Osteoblast (primary cell): ENCODE data around the gene SYCP2. TPM values are rescaled to one million over a fixed set of nuclear protein-coding genes. Genes with fewer than 3 reads are reported as not detected.

ENCODE experiments used
- DNase-seq: peaks from one replicate; pipeline ENCODE4 v3.0.0; 2011; ENCODE audit warnings: low spot score, mixed read lengths; ENCODE audit not compliant: insufficient read length; ENCODE audit errors: missing footprints
- H2AFZ ChIP-seq: 2 replicates; pipeline ENCODE4 v1.6.0; 2011; ENCODE audit warnings: mild to moderate bottlenecking, low read length
- H3K27ac ChIP-seq: 2 replicates; pipeline ENCODE4 v1.5.1; 2011; ENCODE audit warnings: mild to moderate bottlenecking, low read depth, low read length, moderate library complexity
- H3K27me3 ChIP-seq: 2 replicates; pipeline ENCODE4 v1.6.0; 2012; ENCODE audit warnings: mild to moderate bottlenecking, control low read depth, inconsistent platforms, low read length, moderate library complexity; ENCODE audit not compliant: insufficient read depth
- H3K36me3 ChIP-seq: 2 replicates; pipeline ENCODE4 v1.5.1; 2011; ENCODE audit warnings: mild to moderate bottlenecking, low read length, control low read depth, moderate library complexity; ENCODE audit not compliant: insufficient read depth
- H3K4me1 ChIP-seq: 2 replicates; pipeline ENCODE4 v1.5.1; 2011; ENCODE audit warnings: mild to moderate bottlenecking, low read length, control low read depth, moderate library complexity; ENCODE audit not compliant: insufficient read depth
- H3K4me2 ChIP-seq: 2 replicates; pipeline ENCODE4 v1.6.0; 2011; ENCODE audit warnings: mild to moderate bottlenecking, low read length; ENCODE audit not compliant: insufficient read depth
- H3K4me3 ChIP-seq: fragments of 200-600 bp; sonication (generic); 3 replicates; pipeline ENCODE4 v1.5.1; 2012; ENCODE audit warnings: mild to moderate bottlenecking, low read length, inconsistent platforms; ENCODE audit not compliant: insufficient read depth
- H3K79me2 ChIP-seq: 2 replicates; pipeline ENCODE4 v1.6.0; 2012; ENCODE audit warnings: mild to moderate bottlenecking, low read length, control low read depth, inconsistent platforms; ENCODE audit not compliant: insufficient read depth
- H3K9me3 ChIP-seq: 2 replicates; pipeline ENCODE4 v1.5.1; 2011; ENCODE audit warnings: low read depth, low read length, control low read depth
- H4K20me1 ChIP-seq: 2 replicates; pipeline ENCODE4 v1.6.0; 2012; ENCODE audit warnings: mild to moderate bottlenecking, low read length, control low read depth; ENCODE audit not compliant: insufficient read depth
- CTCF ChIP-seq: IDR thresholded peaks from 2 replicates; pipeline ENCODE4 v1.5.1; 2011; ENCODE audit warnings: mild to moderate bottlenecking, low read depth, low read length, moderate library complexity; ENCODE audit errors: extremely low read depth
- total RNA-seq: library from RNA; depleted of rRNA; stranded (reverse); fragments of >200 nt; gene quantifications from 2 replicates; pipeline ENCODE4 v1.2.3, GENCODE V29; 2012

The SYCP2 gene
- total RNA-seq, 1 donor = 1.4 TPM

GRCh38 chr20:59825944-59826759 is 107.3 kb downstream of the SYCP2 start:
- peak; percentile 86 for DNase-seq
- no peak for TF ChIP-seq CTCF
- no peaks in the 10 kb centered on the region for H3K27me3 ChIP-seq

DNA sequence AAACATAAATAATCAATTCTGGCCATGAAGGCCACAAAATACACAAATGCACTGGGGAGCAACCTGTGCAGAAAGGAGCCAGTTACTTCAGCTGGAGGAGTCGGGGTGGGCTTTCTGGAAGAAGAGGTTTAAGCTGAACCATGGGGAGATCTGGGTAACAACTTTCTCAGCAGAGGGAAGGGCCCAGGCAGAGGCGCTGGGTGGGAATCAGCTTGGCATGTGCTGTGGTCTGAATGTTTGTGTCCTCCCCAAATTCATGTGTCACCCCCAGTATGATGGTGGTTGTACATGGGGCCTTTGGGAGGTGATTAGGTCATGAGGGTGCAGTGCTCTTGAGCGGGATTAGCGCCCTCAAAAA is 107.9 kb downstream of the SYCP2 start:
- H3K4me2 ChIP-seq = no peak overlapping the region

More at GRCh38 chr20:59825944-59826759, 107.3 kb downstream of the SYCP2 start:
- H3K27ac ChIP-seq = no peak overlapping the region
- no peaks in the 10 kb centered on the region for H4K20me1 ChIP-seq
- H3K36me3 ChIP-seq = no peaks in the 10 kb centered on the region
- no peaks in the 10 kb centered on the region for H3K9me3 ChIP-seq
- H3K4me3 ChIP-seq = no peak overlapping the region
- H2AFZ ChIP-seq = no peak overlapping the region
- no peak overlapping the region for H3K4me2 ChIP-seq
- H3K79me2 ChIP-seq = no peaks in the 10 kb centered on the region
- H3K4me1 ChIP-seq = no peaks in the 10 kb centered on the region

GRCh38 chr20:59824711-59825562 is 108.5 kb downstream of the SYCP2 start:
- H3K9me3 ChIP-seq = no peaks in the 10 kb centered on the region
- H2AFZ ChIP-seq = no peak overlapping the region
- no peaks in the 10 kb centered on the region for H3K79me2 ChIP-seq
- no peaks in the 10 kb centered on the region for H3K27me3 ChIP-seq
- no peaks in the 10 kb centered on the region for H4K20me1 ChIP-seq
- no peak for TF ChIP-seq CTCF
- H3K36me3 ChIP-seq = no peaks in the 10 kb centered on the region
- H3K27ac ChIP-seq = no peak overlapping the region
- peak; percentile 71 for DNase-seq
- no peak overlapping the region for H3K4me2 ChIP-seq
- no peaks in the 10 kb centered on the region for H3K4me1 ChIP-seq
- no peak overlapping the region for H3K4me3 ChIP-seq

More for the DNA sequence above, 107.9 kb downstream of the SYCP2 start:
- no peak for TF ChIP-seq CTCF
- DNase-seq = no peak
- no peak overlapping the region for H2AFZ ChIP-seq
- H3K4me3 ChIP-seq = no peak overlapping the region
- H3K79me2 ChIP-seq = no peaks in the 10 kb centered on the region
- H3K27me3 ChIP-seq = no peaks in the 10 kb centered on the region
- H3K9me3 ChIP-seq = no peaks in the 10 kb centered on the region
- no peak overlapping the region for H3K27ac ChIP-seq
- H3K4me1 ChIP-seq = no peaks in the 10 kb centered on the region
- no peaks in the 10 kb centered on the region for H3K36me3 ChIP-seq
- H4K20me1 ChIP-seq = no peaks in the 10 kb centered on the region
